HG03060 (cell line): ENCODE measurements around the gene PRICKLE4.
"Not testable (repeated sequence)": the region's sequence is repeated elsewhere in the genome, so short reads cannot be mapped to it uniquely, and the experiment has no call there.

ENCODE experiments used
- ATAC-seq: cut with Tn5 transposase; IDR thresholded peaks from one replicate; pipeline ENCODE4 v1.9.1; 2021; ENCODE audit warnings: low read depth, moderate number of reproducible peaks; ENCODE audit not compliant: unreplicated experiment

Gene PRICKLE4

DNA sequence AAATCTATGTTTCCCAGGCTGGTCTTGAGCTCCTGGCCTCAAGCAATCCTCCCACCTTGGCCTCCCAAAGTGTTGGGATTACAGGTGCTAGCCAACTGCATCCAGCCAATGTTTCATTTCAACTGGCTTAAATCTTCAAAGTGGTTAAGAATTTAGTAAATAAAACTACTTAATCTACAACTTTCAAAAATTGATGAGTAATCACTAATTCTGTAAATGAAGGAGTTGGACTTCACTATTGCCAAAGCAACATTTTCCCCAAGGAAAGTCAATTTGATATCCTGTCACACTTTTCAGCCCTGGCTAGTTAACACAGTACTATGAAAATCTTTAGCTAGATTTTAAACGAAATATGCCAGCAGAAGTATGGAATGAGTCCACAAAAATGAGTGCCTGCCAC lies 10.7 kb downstream of the PRICKLE4 start:
- no peak for ATAC-seq

DNA sequence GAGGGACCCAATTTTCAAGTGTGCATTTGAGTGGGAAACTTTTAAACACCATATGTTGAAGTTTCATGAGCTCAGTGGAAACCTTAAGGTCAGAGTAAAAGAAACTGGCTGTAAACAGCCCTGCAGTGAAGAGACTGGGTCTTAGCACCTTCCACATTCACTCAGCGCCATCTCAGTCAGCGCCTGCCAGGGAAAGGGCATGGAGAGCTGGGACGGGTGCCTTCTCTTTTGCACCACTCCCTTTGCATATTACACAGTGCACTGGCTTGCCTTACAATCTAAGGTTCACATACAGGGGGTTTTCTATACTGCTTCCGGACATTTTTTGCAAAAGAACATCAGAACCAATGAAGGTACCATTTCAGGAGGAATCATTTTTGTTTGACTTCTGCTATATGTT lies 11.4 kb downstream of the PRICKLE4 start:
- no peak for ATAC-seq

GRCh38 chr6:41796474-41796873 lies 15.9 kb downstream of the PRICKLE4 start:
- ATAC-seq: no peak

DNA sequence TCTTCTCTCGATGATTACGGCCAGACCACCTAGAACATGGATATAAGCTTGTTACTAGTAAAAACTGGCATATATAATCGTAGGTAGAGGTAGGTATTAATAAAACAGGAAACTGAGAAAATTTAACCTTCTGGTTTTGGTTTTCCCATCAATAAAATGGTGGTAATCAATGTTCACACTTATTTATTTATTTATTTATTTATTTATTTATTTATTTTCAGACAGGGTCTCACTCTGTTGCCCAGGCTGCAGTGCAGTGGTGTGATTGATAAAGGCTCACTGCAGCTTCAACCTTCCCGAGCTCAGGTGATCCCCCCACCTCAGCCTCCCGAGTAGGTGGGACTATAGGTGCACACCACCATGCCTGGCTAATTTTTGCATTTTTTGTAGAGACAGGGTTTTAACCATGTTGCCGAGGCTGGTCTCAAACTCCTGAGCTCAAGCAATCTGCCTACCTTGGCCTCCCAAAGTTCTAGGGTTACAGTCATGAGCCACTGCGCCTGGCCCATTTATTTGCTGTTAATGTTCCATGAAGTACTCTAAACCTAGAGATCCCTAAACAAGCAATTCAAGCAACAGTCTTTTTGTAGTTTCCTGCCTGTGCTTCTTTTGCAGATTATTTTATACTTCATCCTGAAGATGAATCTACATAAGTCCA lies 18.4 kb downstream of the PRICKLE4 start:
- no peak for ATAC-seq

GRCh38 chr6:41799559-41799911 lies 19.0 kb downstream of the PRICKLE4 start:
- ATAC-seq: no peak

DNA sequence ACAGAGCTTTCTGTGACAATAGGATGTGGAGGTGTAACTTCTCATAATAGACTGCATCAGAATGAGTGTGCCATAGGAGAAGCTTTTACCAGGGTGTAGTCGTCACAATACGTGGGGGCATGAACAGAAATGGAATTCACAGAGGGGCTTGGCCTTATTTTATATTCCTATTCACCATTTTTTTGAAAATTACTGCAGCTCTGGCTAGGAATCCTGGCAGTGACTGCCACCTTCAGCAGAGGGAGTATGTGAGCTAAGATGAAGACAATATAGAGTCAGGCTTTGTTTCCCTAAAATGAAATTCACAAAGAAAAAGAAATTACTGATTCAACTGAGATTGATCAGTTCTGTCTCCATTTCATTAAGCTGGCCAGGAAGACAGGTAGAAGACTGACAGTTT lies 20.8 kb downstream of the PRICKLE4 start:
- no peak for ATAC-seq

DNA sequence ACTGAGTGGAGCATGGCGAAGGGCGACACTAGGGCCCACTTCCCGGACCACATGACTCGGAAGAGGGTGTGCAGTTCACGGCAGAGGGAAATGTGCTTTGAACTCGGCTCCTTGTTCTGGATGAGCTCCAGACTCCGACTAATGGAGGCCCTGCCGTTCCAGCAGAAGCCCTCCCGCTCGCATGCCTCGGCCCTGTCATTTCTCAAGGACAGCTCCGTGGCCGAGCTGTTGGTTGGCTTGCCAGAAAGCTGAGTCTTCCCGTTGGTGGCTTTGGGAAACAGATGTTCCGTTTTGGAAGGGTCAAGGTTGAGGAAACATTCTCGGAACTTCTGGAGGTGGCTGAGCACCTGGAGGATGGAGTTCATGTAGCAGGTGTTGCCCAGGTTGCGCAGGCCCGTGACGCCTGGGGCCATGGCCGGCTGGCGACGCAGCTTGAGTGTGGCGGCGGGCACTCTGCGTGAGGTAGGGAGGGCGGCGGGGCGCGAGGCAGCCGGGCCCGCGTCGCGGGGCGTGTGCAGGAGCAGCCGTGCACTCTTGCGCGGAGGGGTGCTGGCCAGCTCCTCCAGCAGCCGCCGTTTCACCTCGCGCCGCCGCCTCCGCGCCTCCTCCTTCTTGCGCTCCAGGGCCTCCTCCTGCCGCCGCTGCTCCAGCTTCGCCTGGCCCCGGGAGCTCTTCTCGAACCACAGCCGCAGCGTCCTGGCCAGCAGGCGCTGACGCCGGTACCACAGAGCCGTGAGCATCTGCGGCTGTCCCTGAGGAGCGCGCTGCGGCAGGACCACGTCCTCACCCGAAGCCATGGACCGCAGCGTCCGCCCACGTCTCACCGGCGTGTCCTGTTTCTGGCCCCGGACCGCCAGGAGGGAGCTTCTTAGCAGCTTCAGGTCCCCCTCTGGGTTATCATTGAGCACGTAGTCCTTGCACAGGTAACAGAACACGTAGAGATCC lies 25.5 kb downstream of the PRICKLE4 start:
- no peak for ATAC-seq

DNA sequence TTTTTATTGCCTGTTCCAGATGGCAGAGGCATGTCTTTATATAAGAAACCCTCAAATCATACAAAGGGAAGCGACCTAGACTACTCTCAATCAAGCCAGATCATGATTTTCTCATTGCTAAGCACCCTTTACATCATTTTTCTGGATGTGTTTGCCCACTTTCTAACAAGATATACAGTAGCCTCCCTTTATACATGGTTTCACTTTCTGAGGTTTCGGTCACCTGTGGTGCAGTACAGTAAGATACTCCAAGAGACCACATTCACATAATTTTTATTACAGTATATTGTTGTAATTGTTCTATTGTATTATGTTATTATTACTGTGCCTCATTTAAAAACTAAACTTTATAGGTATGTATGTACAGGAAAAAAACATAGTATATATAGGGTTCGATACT lies 30.5 kb downstream of the PRICKLE4 start:
- ATAC-seq: no peak

DNA sequence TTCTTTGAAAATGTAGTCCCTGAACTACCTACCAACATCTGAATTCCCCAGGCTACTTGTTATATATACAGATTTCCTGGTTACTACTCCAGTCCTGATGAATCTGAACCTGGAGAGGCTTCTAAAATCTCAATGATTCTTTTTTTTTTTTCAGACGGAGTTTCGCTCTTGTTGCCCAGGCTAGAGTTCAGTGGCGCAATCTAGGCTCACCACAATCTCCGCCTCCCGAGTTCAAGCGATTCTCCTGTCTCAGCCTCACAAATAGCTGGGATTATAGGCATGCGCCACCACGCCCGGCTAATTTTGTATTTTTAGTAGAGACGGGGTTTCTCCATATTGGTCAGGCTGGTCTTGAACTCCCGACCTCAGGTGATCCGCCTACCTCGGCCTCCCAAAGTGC lies 31.4 kb downstream of the PRICKLE4 start:
- ATAC-seq: not testable (repeated sequence)

DNA sequence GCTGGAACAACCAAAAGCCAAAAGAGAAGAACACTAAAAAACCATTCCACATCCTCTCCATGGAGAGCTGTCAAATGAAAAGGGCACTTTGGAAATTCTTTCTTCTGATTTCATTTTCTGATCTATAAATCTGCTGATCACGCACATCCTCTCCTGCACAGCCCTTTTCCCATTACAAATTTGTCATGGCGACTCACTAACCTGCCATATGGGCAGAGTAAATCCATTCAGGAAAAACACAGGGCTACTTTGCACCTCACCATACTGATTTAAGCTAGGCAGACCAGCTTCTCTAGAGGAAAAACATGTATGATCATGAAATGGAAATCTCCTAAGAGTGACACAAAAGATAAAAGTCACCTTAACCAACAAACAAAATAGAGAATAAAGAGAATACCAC lies 32.9 kb downstream of the PRICKLE4 start:
- ATAC-seq: no peak

DNA sequence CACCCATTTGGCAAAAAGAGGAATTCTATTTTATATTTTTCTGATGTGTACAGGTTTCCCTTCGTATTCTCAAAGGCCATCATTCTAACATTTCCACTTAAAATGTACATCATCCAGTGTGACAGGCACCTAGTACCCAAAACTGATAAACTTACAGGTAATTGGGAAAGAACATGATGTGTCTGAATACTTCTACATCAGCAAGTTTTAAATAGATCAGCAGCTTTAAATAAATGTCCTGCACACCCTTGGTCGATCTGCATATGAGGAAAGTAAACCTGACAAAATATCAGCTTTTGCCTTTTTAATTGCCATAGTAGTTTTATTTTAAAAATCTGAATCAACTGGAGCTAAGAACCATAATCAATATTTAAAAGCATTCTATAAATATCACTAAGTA lies 33.4 kb downstream of the PRICKLE4 start:
- no peak for ATAC-seq

DNA sequence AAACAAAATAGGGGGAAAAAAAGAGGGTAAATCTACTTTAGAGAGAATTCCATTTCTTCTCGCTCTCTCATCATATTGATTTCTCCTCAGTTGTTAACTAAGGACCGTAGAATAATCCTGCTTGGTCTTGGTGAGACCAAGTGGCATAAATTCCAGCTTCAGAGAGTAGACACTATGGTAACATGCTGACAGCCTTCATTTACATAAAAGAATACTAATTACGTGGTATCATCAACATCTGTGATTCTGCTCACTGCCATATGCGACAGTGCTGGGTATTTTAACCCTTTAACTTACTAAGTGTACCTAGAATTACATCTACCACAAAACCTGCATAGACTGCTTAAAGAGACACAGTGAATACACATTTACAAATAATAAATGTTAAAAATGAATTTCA lies 34.0 kb downstream of the PRICKLE4 start:
- ATAC-seq: no peak

DNA sequence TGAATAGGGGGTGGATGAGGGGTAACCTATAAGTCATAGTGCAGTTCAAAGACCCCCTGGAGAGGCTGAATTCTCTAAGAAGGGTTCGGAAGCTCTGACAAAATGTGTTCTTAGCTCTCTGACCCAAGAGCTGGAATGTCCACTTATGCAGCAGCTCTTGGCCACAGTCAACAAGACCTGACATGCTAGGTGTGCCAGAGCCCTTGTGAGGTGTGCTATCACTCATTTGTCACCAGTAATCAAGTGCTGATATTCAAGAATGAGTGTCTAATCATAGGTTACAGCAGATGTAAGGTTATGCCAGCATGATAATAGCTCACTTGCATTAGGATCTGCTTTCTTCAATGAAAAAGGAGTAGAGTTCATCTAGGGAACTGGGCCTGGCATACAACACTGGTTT lies 35.0 kb downstream of the PRICKLE4 start:
- ATAC-seq: no peak

- ATAC-seq: no peak
Measured at GRCh38 chr6:41818271-41819054, 37.9 kb downstream of the PRICKLE4 start.

DNA sequence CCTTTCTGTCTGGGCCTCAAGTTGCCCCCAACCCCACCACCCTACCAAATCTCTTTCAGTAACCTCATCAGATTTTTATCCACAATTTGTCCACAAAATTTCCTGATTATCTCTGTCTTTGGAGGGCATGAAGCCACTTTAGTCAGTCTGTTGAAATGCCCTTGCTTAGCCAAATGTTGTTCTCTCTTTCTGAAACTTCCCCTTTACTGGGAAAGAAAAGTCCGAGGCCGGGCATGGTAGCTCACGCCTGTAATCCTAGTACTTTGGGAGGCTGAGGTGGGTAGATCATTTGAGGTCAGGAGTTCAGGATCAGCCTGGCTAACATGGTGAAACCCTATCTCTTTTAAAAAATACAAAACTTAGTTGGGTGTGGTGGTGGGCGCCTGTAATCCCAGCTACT lies 40.7 kb downstream of the PRICKLE4 start:
- no peak for ATAC-seq

GRCh38 chr6:41822021-41822420 lies 41.4 kb downstream of the PRICKLE4 start:
- ATAC-seq: no peak

DNA sequence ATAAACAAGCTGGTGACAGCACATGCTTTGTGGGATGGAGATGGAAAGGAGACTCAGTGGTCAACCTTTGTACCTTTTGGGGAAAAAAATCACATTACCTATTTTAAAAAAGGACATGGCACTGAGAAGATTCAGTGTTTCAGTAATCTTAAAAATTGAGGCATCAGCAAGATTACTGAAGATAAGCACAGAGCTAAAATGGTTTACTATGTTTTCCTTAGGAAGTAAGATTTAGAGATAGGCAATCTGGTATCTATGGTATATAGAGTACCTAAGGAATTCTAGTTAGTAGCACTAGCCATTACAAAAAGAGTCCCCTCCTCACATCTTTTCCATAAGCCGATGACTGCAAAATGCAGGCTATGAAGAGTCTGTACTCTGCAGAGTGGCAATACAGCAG lies 42.6 kb downstream of the PRICKLE4 start:
- no peak for ATAC-seq

- ATAC-seq: no peak
Measured at GRCh38 chr6:41824571-41825569, 44.3 kb downstream of the PRICKLE4 start.

- ATAC-seq: no peak
Measured at GRCh38 chr6:41826343-41827022, 45.9 kb downstream of the PRICKLE4 start.
